SHP77 treated with DMSO at 0.1 percent for 48 hours (cell line): Measurements from ENCODE around the gene BRD7.

Experiments used
- DNase-seq: peaks from one replicate; lab custom pipeline; 2025; lab: John Stamatoyannopoulos, UW

Gene BRD7

GRCh38 chr16:50368410-50369132, at the start of gene BRD7:
TSS of gene BRD7 (minus strand) at chr16:50368988. CDS start at chr16:50368774, 214 bp downstream.
- no peak for DNase-seq

DNA sequence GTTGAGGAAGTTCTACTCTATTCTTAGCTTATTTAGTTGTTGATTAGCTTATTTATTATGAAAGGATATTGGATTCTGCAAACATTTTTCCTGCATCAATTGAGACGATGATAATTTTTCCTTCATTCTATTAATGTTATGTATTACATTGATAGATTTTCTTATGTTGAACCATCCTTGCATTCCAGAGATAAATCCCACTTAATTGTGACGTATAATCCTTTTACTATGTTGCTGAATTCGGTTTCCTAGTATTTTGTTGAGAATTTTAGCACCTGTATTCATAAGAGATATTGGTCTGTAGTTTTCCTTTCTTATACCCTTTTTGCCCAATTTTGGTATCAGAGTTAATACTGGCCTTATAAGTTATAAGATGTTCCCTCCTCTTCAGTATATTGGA, 47.6 kb upstream of the BRD7 start:
- DNase-seq: no peak

DNA sequence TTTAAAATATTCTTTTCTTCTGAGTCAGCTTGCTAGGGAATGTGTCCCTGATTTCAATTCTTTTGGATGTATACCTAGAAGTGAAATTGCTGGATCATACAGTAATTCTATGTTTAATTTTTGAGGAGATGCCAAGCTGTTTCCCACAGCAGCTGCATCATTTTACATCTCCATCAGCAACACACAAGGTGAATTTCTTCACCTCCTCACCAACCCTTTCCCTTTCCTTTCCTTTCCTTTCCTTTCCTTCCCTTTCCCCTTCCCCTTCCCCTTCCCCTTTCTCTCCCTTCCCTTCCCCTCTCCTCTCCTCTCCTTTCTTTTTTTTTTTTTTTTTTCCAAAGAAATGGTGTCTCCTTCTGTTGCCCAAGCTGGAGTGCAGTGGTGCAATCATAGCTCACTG, 45.4 kb upstream of the BRD7 start:
- DNase-seq: no peak

DNA sequence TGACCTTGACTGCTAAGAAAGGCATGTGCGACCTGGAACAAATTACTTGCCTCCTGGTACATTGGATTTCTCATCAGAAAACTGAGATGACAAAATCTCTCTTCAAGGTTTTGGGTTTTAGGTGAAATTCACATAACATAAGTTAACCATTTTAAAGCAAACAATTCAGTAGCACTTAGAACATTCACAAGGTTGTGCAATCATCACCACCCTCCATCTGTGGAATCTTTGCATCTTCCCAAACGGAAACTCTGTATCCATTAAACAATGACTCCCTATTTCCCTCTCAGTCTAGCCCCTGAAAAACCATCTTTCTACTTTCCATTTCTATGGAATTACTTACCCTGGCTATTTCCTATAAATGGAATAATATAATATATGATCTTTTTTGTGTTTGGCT, 42.2 kb upstream of the BRD7 start:
- no peak for DNase-seq

- DNase-seq: no peak
These were observed 39.3 kb upstream of the BRD7 start for GRCh38 chr16:50408001-50408561.

DNA sequence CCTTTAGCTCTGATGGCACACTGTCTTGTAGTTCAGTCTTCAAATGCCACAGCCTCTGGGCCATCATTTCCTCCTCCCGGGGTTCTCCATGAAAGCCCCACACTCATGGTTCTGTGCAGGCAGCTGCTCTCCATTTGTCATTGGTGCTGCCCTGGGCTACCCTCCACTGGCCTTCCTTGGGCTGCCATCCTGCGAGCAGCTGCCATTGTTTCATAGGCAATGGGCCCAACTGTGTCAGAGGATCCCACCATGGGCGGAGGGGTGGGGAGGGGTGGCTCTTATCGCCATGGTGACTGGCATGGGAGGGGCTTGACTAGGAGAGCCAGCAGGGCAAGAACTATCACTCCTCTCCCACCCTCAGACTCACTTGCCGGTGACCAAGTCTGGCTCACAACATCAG, 38.6 kb upstream of the BRD7 start:
- DNase-seq: no peak

GRCh38 chr16:50403491-50403890, 34.7 kb upstream of the BRD7 start:
- DNase-seq: no peak

- no peak for DNase-seq
These were observed 33.6 kb upstream of the BRD7 start for GRCh38 chr16:50402298-50402895.

DNA sequence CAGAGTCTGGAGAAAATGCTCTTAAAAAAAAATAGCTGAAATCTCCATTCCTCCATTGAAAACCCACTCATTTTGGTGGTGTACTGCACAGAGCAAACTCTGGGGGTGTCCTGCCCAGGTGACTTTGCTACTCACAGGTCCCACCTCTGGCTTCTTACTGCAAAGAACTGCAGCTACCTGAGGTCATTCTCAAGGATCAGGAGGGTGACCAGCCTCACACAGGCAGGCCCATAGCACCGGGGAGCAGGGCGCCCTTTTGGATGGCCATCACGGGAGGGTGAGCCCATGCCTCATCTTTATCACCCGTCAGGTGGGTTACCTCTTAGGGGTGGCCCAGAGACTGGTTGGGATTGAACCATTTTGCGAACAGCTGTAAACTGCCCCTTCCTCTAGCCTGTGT, 32.6 kb upstream of the BRD7 start:
- DNase-seq: no peak

GRCh38 chr16:50400967-50401348, 32.2 kb upstream of the BRD7 start:
- no peak for DNase-seq

GRCh38 chr16:50400312-50400966, 31.7 kb upstream of the BRD7 start:
- no peak for DNase-seq

- DNase-seq: no peak
These were observed 30.6 kb upstream of the BRD7 start for GRCh38 chr16:50399411-50399810.

- no peak for DNase-seq
These were observed 29.5 kb upstream of the BRD7 start for GRCh38 chr16:50398336-50398735.

GRCh38 chr16:50396761-50397535, 28.2 kb upstream of the BRD7 start:
- DNase-seq: no peak

- DNase-seq: no peak
These were observed 27.2 kb upstream of the BRD7 start for GRCh38 chr16:50395763-50396710.

- DNase-seq: no peak
These were observed 25.3 kb upstream of the BRD7 start for GRCh38 chr16:50393858-50394802.

DNA sequence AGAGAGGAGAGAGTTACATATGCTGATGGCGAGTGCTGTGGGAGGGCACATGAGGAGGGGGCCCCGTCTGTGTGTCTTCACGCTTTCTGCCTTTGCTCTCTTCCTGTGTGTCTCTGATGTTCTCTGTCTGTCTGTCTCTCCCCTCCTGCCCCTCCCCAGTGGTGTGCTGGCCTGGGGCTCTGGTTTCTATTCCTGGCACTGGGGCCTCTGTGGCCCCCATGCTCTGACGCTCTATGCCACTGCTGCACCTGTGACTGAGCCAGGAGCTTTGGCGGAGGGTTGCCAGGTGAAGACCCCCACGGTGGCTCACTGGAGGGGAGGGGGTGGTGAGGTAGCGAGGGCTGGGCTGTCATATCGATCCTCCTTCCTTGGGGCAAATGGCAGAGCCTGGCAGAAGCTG, 24.6 kb upstream of the BRD7 start:
- DNase-seq: no peak

DNA sequence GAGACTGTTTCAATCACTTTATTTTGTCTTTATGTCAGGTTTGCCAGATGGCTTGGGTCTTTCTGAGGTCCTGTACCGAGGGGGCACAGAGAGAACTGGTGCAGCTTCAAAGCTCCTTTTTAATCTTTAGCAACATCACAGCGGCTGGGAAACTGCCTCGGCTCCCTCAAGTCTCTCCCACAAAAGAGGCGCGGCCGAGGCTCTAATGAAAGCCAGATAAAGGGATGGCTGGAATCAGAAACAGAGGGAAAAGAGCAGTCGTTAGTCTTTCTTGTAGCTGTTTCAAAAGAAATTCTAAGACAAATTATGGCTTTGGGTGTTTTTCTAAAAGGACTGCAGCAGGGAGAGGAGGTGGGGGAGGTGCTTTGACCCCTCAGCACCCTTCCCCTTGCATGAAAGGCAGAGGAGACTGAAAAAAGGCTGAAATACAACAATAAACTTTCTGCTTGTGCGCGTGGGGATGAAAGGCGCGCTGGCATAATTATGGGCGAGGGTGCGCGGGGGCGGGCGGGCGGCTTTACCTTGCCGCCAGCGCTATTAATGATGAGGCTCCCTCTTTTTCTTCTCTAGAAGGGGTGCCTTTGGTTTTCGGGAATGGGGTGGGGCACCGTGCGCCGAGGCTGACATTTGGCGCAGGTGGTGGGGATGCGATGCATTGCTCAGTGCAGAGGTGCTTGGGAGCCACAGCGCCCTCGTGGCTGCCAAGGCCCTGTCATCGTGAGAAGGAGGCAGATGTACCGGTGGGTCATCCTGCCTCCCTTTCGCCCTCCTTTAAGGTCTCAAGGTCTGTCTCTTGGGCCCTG, 22.3 kb upstream of the BRD7 start:
- no peak for DNase-seq

DNA sequence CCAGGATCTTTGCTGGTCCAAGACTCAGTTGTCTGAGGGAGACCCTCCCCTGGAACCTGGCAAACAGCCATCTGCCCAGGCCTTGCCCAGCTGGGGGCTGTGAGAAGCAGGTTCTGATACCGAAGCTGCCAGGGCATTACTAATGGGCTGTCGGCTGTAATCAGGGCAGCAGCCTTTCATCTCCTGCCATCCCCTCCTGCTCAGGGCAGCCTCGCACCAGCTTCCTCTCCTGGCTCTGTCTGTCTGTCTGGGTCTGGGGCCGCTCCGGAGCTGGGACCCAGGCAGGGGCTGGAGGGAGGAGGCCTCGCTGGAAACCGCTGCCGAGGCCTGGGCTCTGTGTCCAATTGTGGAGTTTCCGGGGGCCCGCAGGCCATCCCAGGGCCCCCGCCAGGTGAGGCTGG, 21.6 kb upstream of the BRD7 start:
- no peak for DNase-seq
